ENCODE data around the gene ENHO. TPM values are rescaled to one million over a fixed set of nuclear protein-coding genes. Genes with fewer than 3 reads are reported as not detected.
A peak's percentile ranks its signal among the peaks of the same experiment; 100 is the strongest.

Gene ENHO
- polyA plus RNA-seq (ENCODE audit: insufficient read length in 4 of 4) = 1 to 10 TPM in 3 of 4 donors, under 1 TPM in 1; 0.74 to 2.8 (median 1.8) TPM

GRCh38 chr9:34522971-34523797, at the start of gene ENHO:
Gene ENHO (minus strand): TSS chr9:34522990. CDS start chr9:34521695, 1,295 bp downstream.
- DNase-seq (ENCODE audit: low read depth in 4 of 4, low spot score in 3 of 4) = peak; percentile 79 to 85 (median 80)

DNA sequence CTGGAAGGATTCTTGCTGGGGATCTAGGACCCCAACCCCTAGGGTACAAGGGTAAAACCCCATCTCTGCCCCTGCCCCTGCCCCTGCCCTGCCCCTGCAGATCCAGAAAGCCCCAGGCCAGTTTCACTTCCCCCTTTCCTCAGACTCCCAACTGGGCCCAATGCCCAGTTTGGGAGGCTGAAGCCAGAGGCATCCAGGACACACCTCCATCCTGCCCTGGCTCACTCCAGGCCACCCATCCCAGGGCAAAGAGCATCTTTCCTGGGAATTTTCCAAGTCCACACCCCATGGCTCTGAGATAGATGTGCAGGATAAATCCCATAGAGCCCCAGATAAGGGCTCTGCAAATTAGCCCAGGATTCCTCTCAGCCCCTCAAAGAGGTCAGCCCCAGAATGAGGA, 49.3 kb upstream of the ENHO start:
- no peak for DNase-seq (ENCODE audit: low read depth in 4 of 4, low spot score in 3 of 4)

DNA sequence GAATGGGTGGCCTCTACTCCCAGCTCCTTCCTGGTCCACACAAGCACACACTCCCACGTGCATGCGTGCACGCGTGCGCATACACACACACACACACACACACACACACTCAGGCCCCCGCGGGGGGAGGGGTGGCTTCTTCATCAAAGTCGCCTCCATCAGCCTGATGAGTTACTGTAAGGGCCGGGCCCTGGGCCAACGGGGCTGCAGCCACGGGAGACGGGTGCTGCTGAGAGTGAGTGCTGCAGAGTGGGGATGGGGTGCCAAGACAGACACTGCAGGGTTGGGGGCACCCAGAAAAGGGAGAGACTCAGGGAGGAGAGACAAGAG, 48.7 kb upstream of the ENHO start:
- no peak for DNase-seq (ENCODE audit: low read depth in 4 of 4, low spot score in 3 of 4)

DNA sequence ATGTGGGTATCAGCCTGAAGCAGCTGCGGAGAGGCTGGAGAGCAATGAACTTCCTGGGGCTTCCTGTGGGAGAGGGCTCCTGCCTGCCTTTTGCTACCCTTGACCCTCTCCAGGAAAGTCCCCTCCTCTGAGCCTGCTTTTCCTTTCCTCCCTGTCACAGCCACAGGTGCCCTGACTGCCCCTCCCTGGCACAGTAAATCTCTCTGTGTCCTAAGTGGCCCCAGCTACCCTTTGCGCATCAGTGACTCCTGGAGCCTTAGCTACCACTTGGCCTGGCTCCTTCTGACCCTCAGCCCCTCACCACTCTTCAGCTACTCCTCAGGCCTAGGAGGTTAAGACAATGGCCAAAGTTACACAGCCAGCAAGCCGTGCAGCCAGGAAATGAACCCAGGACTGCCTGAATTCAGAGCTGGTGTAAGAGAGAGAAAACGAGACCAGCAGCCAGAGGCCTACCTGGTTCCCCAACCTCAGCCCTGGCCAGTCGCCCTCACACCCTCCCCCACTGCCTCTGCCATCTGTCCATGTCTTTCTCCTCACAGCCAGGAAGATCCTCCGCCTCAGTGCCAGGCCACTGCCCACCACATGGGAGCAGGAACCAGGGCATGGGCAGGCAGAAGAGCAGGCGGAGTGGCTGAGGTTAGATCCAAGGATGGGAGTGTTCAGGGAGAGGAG, 48.2 kb upstream of the ENHO start:
- DNase-seq (ENCODE audit: low read depth in 4 of 4, low spot score in 3 of 4) = no peak

DNA sequence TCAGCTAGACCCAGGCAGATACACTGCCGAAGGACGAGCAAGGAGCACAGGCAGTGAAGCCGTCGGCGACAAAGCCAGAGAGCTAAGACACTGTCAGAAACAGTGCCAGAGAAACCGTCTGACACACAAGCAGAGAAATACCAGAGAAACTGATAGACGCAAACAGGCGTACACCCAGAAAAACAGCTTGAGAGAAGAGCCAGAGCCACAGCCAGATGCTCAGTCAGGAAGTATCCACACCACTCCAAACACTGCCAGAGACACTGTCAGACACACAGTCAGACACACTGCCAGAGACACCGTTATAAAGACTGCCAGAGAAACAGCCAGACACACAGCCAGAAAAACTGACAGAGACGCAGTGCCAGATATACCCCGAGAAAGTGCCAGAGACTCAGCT, 47.6 kb upstream of the ENHO start:
- DNase-seq (ENCODE audit: low read depth in 4 of 4, low spot score in 3 of 4) = no peak

- DNase-seq (ENCODE audit: low read depth in 4 of 4, low spot score in 3 of 4) = no peak
These were observed 46.0 kb upstream of the ENHO start for GRCh38 chr9:34568774-34569173.

DNA sequence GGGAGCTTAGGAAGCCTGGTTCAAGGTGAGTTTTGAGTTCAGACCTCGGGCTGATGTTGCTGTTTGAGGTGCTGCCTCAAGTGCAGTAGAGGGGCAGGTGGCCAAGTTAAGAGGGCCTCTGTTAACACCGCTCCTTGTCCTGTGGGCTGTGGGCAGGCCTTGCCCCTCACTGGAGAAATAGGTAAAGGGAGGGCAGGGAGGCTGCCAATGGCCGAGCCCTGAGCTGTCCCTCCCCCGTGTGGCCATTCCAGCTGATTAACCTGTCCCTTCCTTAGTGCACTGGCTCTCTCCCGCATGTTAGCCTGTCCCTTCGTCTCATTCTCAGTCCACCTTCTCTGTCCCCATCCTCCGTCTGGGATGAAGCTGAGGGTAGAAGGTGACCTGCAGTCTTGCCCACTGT, 45.3 kb upstream of the ENHO start:
- no peak for DNase-seq (ENCODE audit: low read depth in 4 of 4, low spot score in 3 of 4)

- DNase-seq (ENCODE audit: low read depth in 4 of 4, low spot score in 3 of 4) = no peak
These were observed 44.2 kb upstream of the ENHO start for GRCh38 chr9:34566972-34567371.

GRCh38 chr9:34566322-34566721, 43.5 kb upstream of the ENHO start:
- DNase-seq (ENCODE audit: low read depth in 4 of 4, low spot score in 3 of 4) = no peak

DNA sequence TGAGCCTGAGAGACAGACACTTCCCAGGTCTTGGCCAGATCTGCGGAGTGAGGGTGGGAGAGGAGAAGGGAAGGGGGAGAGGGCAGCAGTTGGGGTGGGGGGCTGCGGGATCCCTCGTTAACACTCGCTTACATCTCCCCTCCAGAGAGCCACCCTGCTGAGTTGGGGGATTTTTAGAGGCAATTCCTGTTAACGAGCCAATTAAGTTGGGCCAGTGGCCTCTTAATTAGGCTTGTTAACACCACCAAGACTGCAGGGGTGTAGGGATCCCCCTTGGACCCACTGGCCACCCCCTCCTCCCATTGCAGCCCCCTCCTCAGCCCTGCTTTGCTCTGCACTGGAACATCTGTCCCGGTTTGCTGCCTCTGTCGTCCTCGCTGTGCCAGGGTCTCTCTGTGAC, 43.1 kb upstream of the ENHO start:
- DNase-seq (ENCODE audit: low read depth in 4 of 4, low spot score in 3 of 4) = no peak

- DNase-seq (ENCODE audit: low read depth in 4 of 4, low spot score in 3 of 4) = no peak
These were observed 41.8 kb upstream of the ENHO start for GRCh38 chr9:34564617-34565016.

- no peak for DNase-seq (ENCODE audit: low read depth in 4 of 4, low spot score in 3 of 4)
These were observed 40.5 kb upstream of the ENHO start for GRCh38 chr9:34563262-34563661.

- no peak for DNase-seq (ENCODE audit: low read depth in 4 of 4, low spot score in 3 of 4)
These were observed 39.5 kb upstream of the ENHO start for GRCh38 chr9:34562135-34562745.

- DNase-seq (ENCODE audit: low read depth in 4 of 4, low spot score in 3 of 4) = no peak
These were observed 37.9 kb upstream of the ENHO start for GRCh38 chr9:34560599-34561214.

- peak in 1 of 4 donors; percentile 72 for DNase-seq (ENCODE audit: low read depth in 4 of 4, low spot score in 3 of 4)
These were observed 37.0 kb upstream of the ENHO start for GRCh38 chr9:34559624-34560455.

GRCh38 chr9:34558919-34559623, 36.3 kb upstream of the ENHO start:
- DNase-seq (ENCODE audit: low read depth in 4 of 4, low spot score in 3 of 4) = no peak

- DNase-seq (ENCODE audit: low read depth in 4 of 4, low spot score in 3 of 4) = no peak
These were observed 35.6 kb upstream of the ENHO start for GRCh38 chr9:34558364-34558763.

- DNase-seq (ENCODE audit: low read depth in 4 of 4, low spot score in 3 of 4) = no peak
These were observed 34.9 kb upstream of the ENHO start for GRCh38 chr9:34557426-34558321.

DNA sequence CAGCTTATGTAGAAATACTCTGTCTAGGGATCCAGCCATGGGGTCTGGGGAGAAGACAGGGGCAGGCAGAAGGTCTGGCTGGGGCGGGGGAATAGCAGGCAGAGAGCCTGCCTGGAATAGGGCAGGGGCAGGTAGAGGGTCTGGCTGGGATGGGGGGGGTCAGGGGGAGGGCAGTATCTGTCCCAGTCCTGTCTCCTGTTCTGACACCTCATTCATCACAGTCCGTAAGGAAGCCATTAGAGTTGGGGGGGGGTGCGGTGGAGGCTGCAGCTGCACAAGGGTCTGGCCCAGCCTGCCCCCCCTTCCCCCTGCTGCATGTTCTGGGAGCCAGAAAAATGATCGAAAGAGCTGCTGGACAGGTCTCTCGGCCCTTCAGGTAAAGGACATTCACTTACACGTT, 34.2 kb upstream of the ENHO start:
- no peak for DNase-seq (ENCODE audit: low read depth in 4 of 4, low spot score in 3 of 4)
